Measurements from ENCODE around the gene INCA1.
A peak's percentile ranks its signal among the peaks of the same experiment; 100 is the strongest.

Gene INCA1

GRCh38 chr17:5011928-5012327 lies 14.6 kb upstream of the INCA1 start:
- TF ChIP-seq, protein P1, sequence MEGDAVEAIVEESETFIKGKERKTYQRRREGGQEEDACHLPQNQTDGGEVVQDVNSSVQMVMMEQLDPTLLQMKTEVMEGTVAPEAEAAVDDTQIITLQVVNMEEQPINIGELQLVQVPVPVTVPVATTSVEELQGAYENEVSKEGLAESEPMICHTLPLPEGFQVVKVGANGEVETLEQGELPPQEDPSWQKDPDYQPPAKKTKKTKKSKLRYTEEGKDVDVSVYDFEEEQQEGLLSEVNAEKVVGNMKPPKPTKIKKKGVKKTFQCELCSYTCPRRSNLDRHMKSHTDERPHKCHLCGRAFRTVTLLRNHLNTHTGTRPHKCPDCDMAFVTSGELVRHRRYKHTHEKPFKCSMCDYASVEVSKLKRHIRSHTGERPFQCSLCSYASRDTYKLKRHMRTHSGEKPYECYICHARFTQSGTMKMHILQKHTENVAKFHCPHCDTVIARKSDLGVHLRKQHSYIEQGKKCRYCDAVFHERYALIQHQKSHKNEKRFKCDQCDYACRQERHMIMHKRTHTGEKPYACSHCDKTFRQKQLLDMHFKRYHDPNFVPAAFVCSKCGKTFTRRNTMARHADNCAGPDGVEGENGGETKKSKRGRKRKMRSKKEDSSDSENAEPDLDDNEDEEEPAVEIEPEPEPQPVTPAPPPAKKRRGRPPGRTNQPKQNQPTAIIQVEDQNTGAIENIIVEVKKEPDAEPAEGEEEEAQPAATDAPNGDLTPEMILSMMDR (conservative IDR thresholded peaks at IDR 0.05; ENCODE audit: low read depth, low read length), result no peak
- no peak for DNase-seq (ENCODE audit: low read depth)
- H3K4me3 ChIP-seq (ENCODE audit: low read length), result no peak overlapping the region

GRCh38 chr17:5003214-5003867 lies 6.0 kb upstream of the INCA1 start:
- TF ChIP-seq, protein P1 (conservative IDR thresholded peaks at IDR 0.05; ENCODE audit: low read depth, low read length), result no peak
- no peak for DNase-seq (ENCODE audit: low read depth)
- no peak overlapping the region for H3K4me3 ChIP-seq (ENCODE audit: low read length)

DNA sequence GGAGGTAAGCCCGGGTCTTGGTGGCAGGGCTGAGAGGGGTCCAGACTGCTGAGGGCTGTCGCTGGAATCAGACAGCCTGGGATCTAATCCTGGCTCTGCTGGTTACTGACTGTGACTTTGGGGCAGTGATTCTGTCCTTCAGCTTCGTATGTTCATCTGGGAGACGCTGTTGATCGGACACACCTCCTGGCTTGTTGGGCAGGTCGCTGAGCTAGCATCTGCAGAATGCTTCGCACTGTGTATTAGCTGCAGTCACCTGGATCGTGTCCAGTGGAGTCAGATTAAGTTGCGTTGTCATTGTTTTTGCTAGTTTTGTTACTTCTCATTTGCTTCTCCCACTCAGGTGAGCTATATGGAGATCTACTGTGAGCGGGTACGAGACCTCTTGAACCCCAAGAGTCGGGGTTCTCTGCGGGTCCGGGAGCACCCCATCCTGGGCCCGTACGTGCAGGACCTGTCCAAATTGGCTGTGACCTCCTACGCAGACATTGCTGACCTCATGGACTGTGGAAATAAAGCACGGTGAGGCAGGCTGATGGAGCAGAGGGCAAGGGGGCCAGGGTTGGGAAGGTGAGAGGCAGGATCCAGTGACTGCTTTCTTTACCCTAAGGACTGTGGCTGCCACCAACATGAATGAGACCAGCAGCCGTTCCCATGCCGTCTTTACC lies 4.9 kb upstream of the INCA1 start:
- no peak overlapping the region for H3K4me3 ChIP-seq (ENCODE audit: low read length)
- TF ChIP-seq, protein P1 (conservative IDR thresholded peaks at IDR 0.05; ENCODE audit: low read depth, low read length), result no peak
- DNase-seq (ENCODE audit: low read depth), result no peak

DNA sequence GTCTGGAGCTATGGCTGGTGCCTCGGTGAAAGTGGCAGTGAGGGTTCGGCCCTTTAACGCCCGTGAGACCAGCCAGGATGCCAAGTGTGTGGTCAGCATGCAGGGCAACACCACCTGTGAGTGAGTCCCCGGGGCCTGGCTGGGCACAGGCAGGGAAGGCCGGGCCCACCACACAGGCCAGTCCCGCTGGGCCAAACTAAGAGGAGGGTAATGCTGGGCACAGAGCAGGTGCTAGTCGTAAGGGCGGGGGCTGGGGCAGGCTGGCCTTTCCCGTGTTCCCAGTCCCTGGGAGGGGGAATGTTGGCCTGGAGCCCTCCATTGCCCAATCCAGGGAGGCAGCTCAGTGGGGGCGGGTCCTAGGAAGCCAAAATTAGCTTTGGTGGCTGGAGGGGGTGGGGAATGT lies 2.9 kb upstream of the INCA1 start:
- TF ChIP-seq, protein P1 (conservative IDR thresholded peaks at IDR 0.05; ENCODE audit: low read depth, low read length), result no peak
- no peak for DNase-seq (ENCODE audit: low read depth)
- no peak overlapping the region for H3K4me3 ChIP-seq (ENCODE audit: low read length)

DNA sequence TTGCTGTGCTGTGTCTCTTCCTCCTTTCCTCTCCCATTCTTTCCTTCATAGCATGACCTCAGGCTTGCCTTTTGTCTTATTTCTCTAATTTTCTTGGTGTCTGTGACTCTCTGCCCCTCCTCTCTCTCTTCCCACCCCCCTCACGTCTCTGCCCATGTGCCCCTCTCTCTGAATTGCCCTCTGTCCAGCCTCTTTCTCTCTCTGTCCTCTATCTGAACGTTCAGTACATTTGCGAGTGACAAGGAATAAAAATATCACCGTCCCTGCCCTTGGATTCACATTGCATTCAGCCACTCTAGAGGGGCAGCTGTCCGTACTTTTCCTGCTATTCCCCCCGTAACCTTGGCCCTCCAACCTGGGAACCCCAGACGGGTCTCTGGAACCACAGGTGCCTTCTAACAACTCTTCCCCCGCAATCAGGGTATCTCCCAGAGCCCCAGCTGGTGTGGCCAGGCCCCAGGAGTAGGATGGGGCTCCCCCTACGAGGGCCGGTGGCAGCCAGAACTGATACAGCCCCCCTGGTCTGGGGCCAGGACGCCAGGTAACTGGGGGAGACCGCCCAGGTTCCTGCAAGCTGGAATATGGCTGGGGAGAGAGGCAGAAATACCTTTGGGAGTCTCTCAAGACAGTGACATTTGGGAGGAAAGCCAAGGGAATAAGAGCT lies 2.2 kb upstream of the INCA1 start:
- no peak for DNase-seq (ENCODE audit: low read depth)
- TF ChIP-seq, protein P1 (conservative IDR thresholded peaks at IDR 0.05; ENCODE audit: low read depth, low read length), result no peak
- peak overlapping the region; percentile 96 for H3K4me3 ChIP-seq (ENCODE audit: low read length)

DNA sequence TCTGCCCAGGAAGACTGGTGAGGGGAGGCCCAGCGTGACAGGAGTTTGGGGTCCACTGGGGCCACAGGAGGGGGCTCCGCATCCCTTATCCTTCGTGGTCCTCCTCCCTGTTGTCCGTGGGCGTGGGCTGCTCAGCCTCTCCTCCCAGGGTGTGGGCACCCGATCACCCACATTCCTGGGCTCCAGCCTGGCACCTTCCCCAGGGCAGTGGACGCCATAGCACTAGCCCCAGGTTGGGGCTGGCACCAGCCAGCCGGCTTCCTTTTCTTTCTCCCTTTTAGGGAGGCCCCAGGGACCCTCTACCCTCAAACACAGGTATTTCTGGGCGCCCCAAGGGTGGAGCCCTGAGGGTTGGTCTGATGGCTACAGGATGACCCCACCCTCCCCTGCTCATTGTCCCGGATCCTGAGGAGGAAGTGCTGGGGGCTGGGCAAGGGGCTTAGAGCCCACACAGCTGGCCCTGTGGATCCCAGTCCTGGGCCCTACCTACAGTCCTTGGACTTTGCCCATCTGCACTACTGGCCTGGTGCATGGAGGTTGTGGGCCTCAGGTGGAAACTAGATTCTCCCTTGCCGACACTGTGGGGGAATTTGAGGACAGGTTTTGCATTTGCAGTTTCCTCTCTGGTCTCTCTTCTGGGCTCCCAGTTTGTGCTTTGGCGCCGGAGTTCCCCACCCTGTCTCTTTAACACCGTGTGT lies 1.6 kb upstream of the INCA1 start:
- peak overlapping the region; percentile 96 for H3K4me3 ChIP-seq (ENCODE audit: low read length)
- TF ChIP-seq, protein P1 (conservative IDR thresholded peaks at IDR 0.05; ENCODE audit: low read depth, low read length), result no peak
- DNase-seq (ENCODE audit: low read depth), result no peak

All from retinal pigment epithelial cell (primary cell).